Measurements from ENCODE around the gene PRR16. TPM values are rescaled to one million over a fixed set of nuclear protein-coding genes. Genes with fewer than 3 reads are reported as not detected.

The PRR16 gene
- total RNA-seq, 6 experiments from 2014 or later: 53.5 to 74.0 (median 61.2) TPM

- Mint-ChIP-seq H3K9me3 (peaks cover 4% of the 10 kb centered on the region), H3K4me1 (ENCODE audit: low read depth) (peaks cover 20% of the 10 kb centered on the region), H3K27ac (no peak overlapping the region), H3K4me3 (no peak overlapping the region), H3K27me3 (ENCODE audit: insufficient read depth) (no peaks in the 10 kb centered on the region), H3K36me3 (ENCODE audit: low read depth) (peaks cover 46% of the 10 kb centered on the region)
- DNase-seq: no peak
- TF ChIP-seq, protein P1, sequence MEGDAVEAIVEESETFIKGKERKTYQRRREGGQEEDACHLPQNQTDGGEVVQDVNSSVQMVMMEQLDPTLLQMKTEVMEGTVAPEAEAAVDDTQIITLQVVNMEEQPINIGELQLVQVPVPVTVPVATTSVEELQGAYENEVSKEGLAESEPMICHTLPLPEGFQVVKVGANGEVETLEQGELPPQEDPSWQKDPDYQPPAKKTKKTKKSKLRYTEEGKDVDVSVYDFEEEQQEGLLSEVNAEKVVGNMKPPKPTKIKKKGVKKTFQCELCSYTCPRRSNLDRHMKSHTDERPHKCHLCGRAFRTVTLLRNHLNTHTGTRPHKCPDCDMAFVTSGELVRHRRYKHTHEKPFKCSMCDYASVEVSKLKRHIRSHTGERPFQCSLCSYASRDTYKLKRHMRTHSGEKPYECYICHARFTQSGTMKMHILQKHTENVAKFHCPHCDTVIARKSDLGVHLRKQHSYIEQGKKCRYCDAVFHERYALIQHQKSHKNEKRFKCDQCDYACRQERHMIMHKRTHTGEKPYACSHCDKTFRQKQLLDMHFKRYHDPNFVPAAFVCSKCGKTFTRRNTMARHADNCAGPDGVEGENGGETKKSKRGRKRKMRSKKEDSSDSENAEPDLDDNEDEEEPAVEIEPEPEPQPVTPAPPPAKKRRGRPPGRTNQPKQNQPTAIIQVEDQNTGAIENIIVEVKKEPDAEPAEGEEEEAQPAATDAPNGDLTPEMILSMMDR (IDR thresholded peaks at IDR 0.05): no peak
These were observed 35.9 kb downstream of the PRR16 start for GRCh38 chr5:120499876-120500563.

- no peak for DNase-seq
- TF ChIP-seq, protein P1 (IDR thresholded peaks at IDR 0.05): no peak
- Mint-ChIP-seq H3K4me1 (ENCODE audit: low read depth) (peaks cover 27% of the 10 kb centered on the region), H3K9me3 (peaks cover 4% of the 10 kb centered on the region), H3K27ac (no peak overlapping the region), H3K36me3 (ENCODE audit: low read depth) (peaks cover 38% of the 10 kb centered on the region), H3K27me3 (ENCODE audit: insufficient read depth) (no peaks in the 10 kb centered on the region), H3K4me3 (no peak overlapping the region)
These were observed 38.4 kb downstream of the PRR16 start for GRCh38 chr5:120502531-120502930.

GRCh38 chr5:120503341-120503740 lies 39.2 kb downstream of the PRR16 start:
- Mint-ChIP-seq H3K9me3 (peaks cover 4% of the 10 kb centered on the region), H3K27ac (no peak overlapping the region), H3K27me3 (ENCODE audit: insufficient read depth) (no peaks in the 10 kb centered on the region)

DNA sequence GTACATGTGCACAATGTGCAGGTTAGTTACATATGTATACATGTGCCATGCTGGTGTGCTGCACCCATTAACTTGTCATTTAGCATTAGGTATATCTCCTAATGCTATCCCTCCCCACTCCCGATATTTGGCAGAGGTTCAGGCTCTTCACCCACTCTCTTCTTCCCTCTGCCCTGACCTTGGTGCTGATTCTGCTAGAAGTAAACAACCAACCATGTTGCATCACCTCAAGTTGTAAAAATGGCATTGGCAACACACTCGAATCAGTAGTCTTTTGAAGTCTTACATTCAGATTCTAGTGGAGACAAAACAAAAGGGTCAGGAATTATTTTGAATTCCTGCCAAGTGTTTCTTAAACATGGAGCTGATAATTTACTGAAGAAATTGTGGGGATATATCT lies 40.0 kb downstream of the PRR16 start:
- Mint-ChIP-seq H3K4me3 (no peak overlapping the region), H3K4me1 (ENCODE audit: low read depth) (peaks cover 35% of the 10 kb centered on the region), H3K27me3 (ENCODE audit: insufficient read depth) (no peaks in the 10 kb centered on the region), H3K36me3 (ENCODE audit: low read depth) (peaks cover 35% of the 10 kb centered on the region), H3K27ac (no peak overlapping the region), H3K9me3 (peaks cover 4% of the 10 kb centered on the region)
- TF ChIP-seq, protein P1 (IDR thresholded peaks at IDR 0.05): no peak
- no peak for DNase-seq

More at GRCh38 chr5:120503341-120503740, 39.2 kb downstream of the PRR16 start:
- no peak overlapping the region for H3K4me3 Mint-ChIP-seq
- TF ChIP-seq, protein P1 (IDR thresholded peaks at IDR 0.05): no peak
- no peak for DNase-seq
- H3K36me3 Mint-ChIP-seq (ENCODE audit: low read depth): peaks cover 35% of the 10 kb centered on the region
- peaks cover 33% of the 10 kb centered on the region for H3K4me1 Mint-ChIP-seq (ENCODE audit: low read depth)

DNA sequence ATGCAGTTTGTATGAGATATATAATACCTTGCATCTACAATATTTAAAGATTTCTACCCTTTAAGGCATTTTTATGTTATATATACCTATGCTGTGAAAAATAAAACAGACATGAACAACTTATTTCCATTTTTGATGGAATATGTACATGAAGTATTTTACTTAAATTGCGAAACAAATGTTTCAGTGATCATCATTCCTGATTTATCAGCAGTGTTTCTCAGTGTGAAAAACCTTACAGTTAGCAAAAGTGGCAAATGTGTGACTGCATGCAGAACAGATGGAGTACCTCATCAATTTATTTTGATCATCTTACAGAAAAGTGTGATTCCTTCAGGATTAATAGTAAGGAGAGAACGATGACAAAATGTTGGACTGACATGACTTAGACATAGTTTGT lies 43.1 kb downstream of the PRR16 start:
- Mint-ChIP-seq H3K4me1 (ENCODE audit: low read depth) (peaks cover 56% of the 10 kb centered on the region), H3K9me3 (peaks cover 4% of the 10 kb centered on the region), H3K36me3 (ENCODE audit: low read depth) (peaks cover 21% of the 10 kb centered on the region), H3K4me3 (peak overlapping the region; percentile 42; the same call in 1 of the 2 replicates), H3K27ac (peak overlapping the region; percentile 55; the same call in 1 of the 2 replicates), H3K27me3 (ENCODE audit: insufficient read depth) (no peaks in the 10 kb centered on the region; the same call in 1 of the 2 replicates)
- TF ChIP-seq, protein P1 (IDR thresholded peaks at IDR 0.05): no peak
- no peak for DNase-seq

Measured in HFFc6 (cell line).